Upper lobe of left lung (tissue), 6 donors: Measurements from ENCODE around the gene HPCAL1. TPM values are rescaled to one million over a fixed set of nuclear protein-coding genes. Genes with fewer than 3 reads are reported as not detected.
A peak's percentile ranks its signal among the peaks of the same experiment; 100 is the strongest.

Experiments
- ATAC-seq, 2 donors: fragments of 200-7000 bp; cut with Tn5 transposase; one replicate each; pipeline ENCODE4 v1.9.1; 2022; ENCODE audit warnings: mild to moderate bottlenecking in 2 of 2, moderate library complexity in 2 of 2; ENCODE audit not compliant: low FRiP score in 2 of 2
- DNase-seq, 2 donors: peaks; one replicate each; pipeline ENCODE4 v3.0.0-alpha.2; 2019 to 2020
- H3K27ac ChIP-seq, 4 donors: fragments of 200-600 bp; sonication (generic); one replicate each; pipeline ENCODE4 v1.5.1; 2016 to 2019
- H3K27me3 ChIP-seq, 4 donors: fragments of 200-600 bp; sonication (generic); one replicate each; pipeline ENCODE4 v1.5.1; 2017 to 2019
- H3K36me3 ChIP-seq, 4 donors: fragments of 200-600 bp; sonication (generic); one replicate each; pipeline ENCODE4 v1.5.1; 2016 to 2019
- H3K4me1 ChIP-seq, 4 donors: fragments of 200-600 bp; sonication (generic); one replicate each; pipeline ENCODE4 v1.5.1; 2018 to 2019
- H3K4me3 ChIP-seq, 4 donors: fragments of 200-600 bp; sonication (generic); one replicate each; pipeline ENCODE4 v1.5.1; 2017 to 2019; ENCODE audit warnings: mild to moderate bottlenecking in 2 of 4, moderate library complexity in 1 of 4
- H3K9me3 ChIP-seq, 4 donors: fragments of 200-600 bp; sonication (generic); one replicate each; pipeline ENCODE4 v1.5.1; 2018 to 2019
- CTCF ChIP-seq, 6 experiments: fragments of 450-650 bp in 4 of 6; fragments of 200-600 bp in 2 of 6; sonication (generic) in 2 of 6; IDR thresholded peaks; one replicate each; pipeline ENCODE4 v1.5.1; 2016 to 2019; ENCODE audit warnings: antibody characterized with exemption in 6 of 6
- EP300 ChIP-seq, 4 donors: sonication (generic); formaldehyde crosslinking; IDR thresholded peaks; one replicate each; pipeline ENCODE4 v1.5.1; 2017; ENCODE audit warnings: antibody characterized with exemption in 4 of 4, control low read depth in 2 of 4
- POLR2A ChIP-seq, 4 donors: fragments of 450-650 bp; IDR thresholded peaks; one replicate each; pipeline ENCODE4 v1.5.1; 2016 to 2017; ENCODE audit warnings: antibody characterized with exemption in 4 of 4, mild to moderate bottlenecking in 2 of 4
- POLR2AphosphoS5 ChIP-seq, 2 donors: sonication (generic); formaldehyde crosslinking; IDR thresholded peaks; one replicate each; pipeline ENCODE4 v1.5.1; 2017; ENCODE audit warnings: antibody characterized with exemption in 2 of 2
- WGBS, 2 donors: methylation state at CpG; one replicate each; pipeline ENCODE4 v1.1.5; 2017 to 2018; 5-methylcytosine and 5-hydroxymethylcytosine counted together
- total RNA-seq, 6 donors: library from RNA; depleted of rRNA in 4 of 6; stranded (reverse); fragments of >200 nt in 4 of 6; gene quantifications; one replicate each; pipeline versions ENCODE4 v1.1.0 to v1.2.1, GENCODE V29; 2016 to 2021
- donor health status: DM: no; HTN: no; CAD: no; lungs with moderate emphysema.
- donor health status: DM: no; HTN: yes; CAD: no; lungs with severe emphysema.

HPCAL1 gene
- total RNA-seq, 6 donors from 2014 or later = 131 to 481 (median 261) TPM

DNA sequence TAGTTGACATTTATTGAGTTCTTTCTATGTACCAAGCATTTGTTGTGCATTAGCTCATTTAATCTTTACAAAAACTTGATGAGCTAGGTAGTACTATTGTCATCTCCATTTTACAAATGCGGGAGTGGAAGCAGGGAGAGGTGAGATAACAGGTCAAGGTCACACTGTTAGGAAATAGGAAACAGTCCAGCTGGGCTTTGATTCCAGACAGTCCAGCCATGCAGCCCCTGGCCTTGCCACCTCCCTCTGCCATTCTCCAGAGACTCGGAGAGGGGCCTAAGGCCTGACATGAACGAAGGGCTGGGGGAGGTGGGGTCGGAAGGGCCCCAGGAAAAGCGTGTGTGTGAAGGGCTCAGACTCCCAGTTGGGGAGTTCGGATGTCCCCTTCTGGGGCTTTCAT is 89.8 kb downstream of the HPCAL1 start:
- H3K4me1 ChIP-seq = peaks cover 60 to 89% (median 73%) of the 10 kb centered on the region in 4 donors
- H3K4me3 ChIP-seq = no peak overlapping the region
- 72 to 83% methylated on average over 3 to 6 of the region's 6 CpGs for WGBS, 2 donors
- TF ChIP-seq CTCF (IDR thresholded peaks at IDR 0.05) (no peak), EP300 (IDR thresholded peaks at IDR 0.05) (no peak), POLR2A (IDR thresholded peaks at IDR 0.05) (no peak), POLR2AphosphoS5 (IDR thresholded peaks at IDR 0.05) (no peak)
- H3K27me3 ChIP-seq = no peaks in the 10 kb centered on the region
- H3K36me3 ChIP-seq = peaks cover 0 to 6% (median 0%) of the 10 kb centered on the region in 4 donors
- ATAC-seq (no peak), DNase-seq (no peak)
- H3K27ac ChIP-seq = peak overlapping the region; percentile 46 to 72 (median 62)
- H3K9me3 ChIP-seq = no peaks in the 10 kb centered on the region

GRCh38 chr2:10392951-10393639 is 90.4 kb downstream of the HPCAL1 start:
- no peaks in the 10 kb centered on the region for H3K9me3 ChIP-seq
- no peak overlapping the region for H3K4me3 ChIP-seq
- TF ChIP-seq CTCF (IDR thresholded peaks at IDR 0.05) (no peak), POLR2A (IDR thresholded peaks at IDR 0.05) (no peak), POLR2AphosphoS5 (IDR thresholded peaks at IDR 0.05) (no peak)
- no peak for ATAC-seq
- H3K4me1 ChIP-seq = peaks cover 60 to 89% (median 74%) of the 10 kb centered on the region in 4 donors
- 51 to 66% methylated on average over 9 of the region's 9 CpGs for WGBS, 2 donors
- peaks cover 0 to 6% (median 0%) of the 10 kb centered on the region in 4 donors for H3K36me3 ChIP-seq
- peak overlapping the region; percentile 46 to 72 (median 62) for H3K27ac ChIP-seq
- no peaks in the 10 kb centered on the region for H3K27me3 ChIP-seq
- no peak for DNase-seq

GRCh38 chr2:10393640-10393982 is 90.9 kb downstream of the HPCAL1 start:
- no peak overlapping the region for H3K4me3 ChIP-seq
- ATAC-seq = no peak
- no peaks in the 10 kb centered on the region for H3K27me3 ChIP-seq
- TF ChIP-seq CTCF (IDR thresholded peaks at IDR 0.05) (no peak), POLR2AphosphoS5 (IDR thresholded peaks at IDR 0.05) (no peak), POLR2A (IDR thresholded peaks at IDR 0.05) (no peak), EP300 (IDR thresholded peaks at IDR 0.05) (no peak)
- H3K4me1 ChIP-seq = peaks cover 59 to 89% (median 75%) of the 10 kb centered on the region in 4 donors
- 82 to 95% methylated on average over 3 to 4 of the region's 4 CpGs for WGBS, 2 donors
- H3K36me3 ChIP-seq = peaks cover 0 to 6% (median 0%) of the 10 kb centered on the region in 4 donors
- H3K9me3 ChIP-seq = no peaks in the 10 kb centered on the region
- DNase-seq = no peak
- peak overlapping the region; percentile 46 to 72 (median 62) for H3K27ac ChIP-seq

DNA sequence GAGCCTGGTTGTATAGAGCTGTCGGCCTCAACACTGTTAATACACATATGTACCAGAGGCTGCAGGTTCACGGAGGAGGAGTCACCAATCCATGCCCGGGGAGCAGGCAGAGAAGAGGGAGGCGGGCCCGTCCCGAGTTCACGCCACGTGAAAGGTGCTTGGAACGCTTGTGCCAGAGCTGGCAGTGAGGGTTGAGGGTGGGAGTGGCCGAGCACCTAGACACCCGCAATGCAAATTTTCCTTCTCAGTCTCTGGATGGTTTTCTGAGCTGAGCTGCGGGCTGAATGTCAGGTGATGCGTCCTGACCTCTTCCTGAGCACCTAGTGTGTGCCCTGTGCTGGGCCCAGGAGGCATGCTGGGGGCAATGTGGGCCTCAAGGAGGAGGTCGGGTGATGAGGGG is 93.2 kb downstream of the HPCAL1 start:
- peak in 1 of 2 donors; percentile 54 for ATAC-seq
- H3K27me3 ChIP-seq = no peaks in the 10 kb centered on the region
- peak in 1 of 2 donors; percentile 83 for DNase-seq
- H3K36me3 ChIP-seq = peaks cover 0 to 9% (median 2%) of the 10 kb centered on the region in 4 donors
- 66 to 77% methylated on average over 12 to 14 of the region's 14 CpGs for WGBS, 2 donors
- H3K9me3 ChIP-seq = no peaks in the 10 kb centered on the region
- H3K27ac ChIP-seq = peak overlapping the region; percentile 55 to 84 (median 64)
- TF ChIP-seq POLR2A (IDR thresholded peaks at IDR 0.05) (no peak), EP300 (IDR thresholded peaks at IDR 0.05) (no peak), POLR2AphosphoS5 (IDR thresholded peaks at IDR 0.05) (no peak), CTCF (IDR thresholded peaks at IDR 0.05) (no peak)
- H3K4me1 ChIP-seq = peaks cover 51 to 85% (median 70%) of the 10 kb centered on the region in 4 donors
- no peak overlapping the region for H3K4me3 ChIP-seq

- Histone ChIP-seq H3K4me1 (peaks cover 56 to 85% (median 71%) of the 10 kb centered on the region in 4 donors), H3K9me3 (no peaks in the 10 kb centered on the region), H3K4me3 (no peak overlapping the region), H3K36me3 (peaks cover 0 to 5% (median 2%) of the 10 kb centered on the region in 4 donors), H3K27ac (peak overlapping the region; percentile 58 to 84 (median 76)), H3K27me3 (no peaks in the 10 kb centered on the region)
- 87 to 96% methylated on average over 10 to 13 of the region's 13 CpGs for WGBS, 2 donors
- TF ChIP-seq CTCF (IDR thresholded peaks at IDR 0.05) (no peak), EP300 (IDR thresholded peaks at IDR 0.05) (no peak), POLR2A (IDR thresholded peaks at IDR 0.05) (no peak), POLR2AphosphoS5 (IDR thresholded peaks at IDR 0.05) (no peak)
- no peak for DNase-seq
- ATAC-seq = no peak
Measured at GRCh38 chr2:10396464-10396863, 93.8 kb downstream of the HPCAL1 start.
